Osteoblast (primary cell): ENCODE measurements around the gene NCAM1. TPM values are rescaled to one million over a fixed set of nuclear protein-coding genes. Genes with fewer than 3 reads are reported as not detected.

Experiments
- DNase-seq: peaks from one replicate; pipeline ENCODE4 v3.0.0; 2011; ENCODE audit warnings: low spot score, mixed read lengths; ENCODE audit not compliant: insufficient read length; ENCODE audit errors: missing footprints
- H2AFZ ChIP-seq: 2 replicates; pipeline ENCODE4 v1.6.0; 2011; ENCODE audit warnings: mild to moderate bottlenecking, low read length
- H3K27ac ChIP-seq: 2 replicates; pipeline ENCODE4 v1.5.1; 2011; ENCODE audit warnings: mild to moderate bottlenecking, low read depth, low read length, moderate library complexity
- H3K27me3 ChIP-seq: 2 replicates; pipeline ENCODE4 v1.6.0; 2012; ENCODE audit warnings: mild to moderate bottlenecking, control low read depth, inconsistent platforms, low read length, moderate library complexity; ENCODE audit not compliant: insufficient read depth
- H3K36me3 ChIP-seq: 2 replicates; pipeline ENCODE4 v1.5.1; 2011; ENCODE audit warnings: mild to moderate bottlenecking, low read length, control low read depth, moderate library complexity; ENCODE audit not compliant: insufficient read depth
- H3K4me1 ChIP-seq: 2 replicates; pipeline ENCODE4 v1.5.1; 2011; ENCODE audit warnings: mild to moderate bottlenecking, low read length, control low read depth, moderate library complexity; ENCODE audit not compliant: insufficient read depth
- H3K4me2 ChIP-seq: 2 replicates; pipeline ENCODE4 v1.6.0; 2011; ENCODE audit warnings: mild to moderate bottlenecking, low read length; ENCODE audit not compliant: insufficient read depth
- H3K4me3 ChIP-seq: fragments of 200-600 bp; sonication (generic); 3 replicates; pipeline ENCODE4 v1.5.1; 2012; ENCODE audit warnings: mild to moderate bottlenecking, low read length, inconsistent platforms; ENCODE audit not compliant: insufficient read depth
- H3K79me2 ChIP-seq: 2 replicates; pipeline ENCODE4 v1.6.0; 2012; ENCODE audit warnings: mild to moderate bottlenecking, low read length, control low read depth, inconsistent platforms; ENCODE audit not compliant: insufficient read depth
- H3K9me3 ChIP-seq: 2 replicates; pipeline ENCODE4 v1.5.1; 2011; ENCODE audit warnings: low read depth, low read length, control low read depth
- H4K20me1 ChIP-seq: 2 replicates; pipeline ENCODE4 v1.6.0; 2012; ENCODE audit warnings: mild to moderate bottlenecking, low read length, control low read depth; ENCODE audit not compliant: insufficient read depth
- CTCF ChIP-seq: IDR thresholded peaks from 2 replicates; pipeline ENCODE4 v1.5.1; 2011; ENCODE audit warnings: mild to moderate bottlenecking, low read depth, low read length, moderate library complexity; ENCODE audit errors: extremely low read depth
- total RNA-seq: library from RNA; depleted of rRNA; stranded (reverse); fragments of >200 nt; gene quantifications from 2 replicates; pipeline ENCODE4 v1.2.3, GENCODE V29; 2012

Gene NCAM1
- total RNA-seq, 1 donor, result 2.2 TPM

- Histone ChIP-seq H3K27ac (no peak overlapping the region), H3K4me2 (no peak overlapping the region), H3K36me3 (no peaks in the 10 kb centered on the region)
Measured at GRCh38 chr11:113288286-113288863, 327.2 kb downstream of the NCAM1 start.

GRCh38 chr11:113289431-113290187 is 328.4 kb downstream of the NCAM1 start:
- no peak overlapping the region for H3K27ac ChIP-seq
- H3K79me2 ChIP-seq, result no peaks in the 10 kb centered on the region
- no peak overlapping the region for H2AFZ ChIP-seq
- peak; percentile 91 for TF ChIP-seq CTCF
- no peaks in the 10 kb centered on the region for H3K4me1 ChIP-seq
- no peak overlapping the region for H3K4me2 ChIP-seq
- H3K27me3 ChIP-seq, result peaks cover 30% of the 10 kb centered on the region
- no peaks in the 10 kb centered on the region for H4K20me1 ChIP-seq
- DNase-seq, result peak; percentile 90
- no peaks in the 10 kb centered on the region for H3K9me3 ChIP-seq
- no peaks in the 10 kb centered on the region for H3K36me3 ChIP-seq
- H3K4me3 ChIP-seq, result no peak overlapping the region

More at GRCh38 chr11:113288286-113288863, 327.2 kb downstream of the NCAM1 start:
- DNase-seq, result no peak
- Histone ChIP-seq H3K79me2 (no peaks in the 10 kb centered on the region), H2AFZ (no peak overlapping the region), H3K4me3 (no peak overlapping the region), H3K27me3 (peaks cover 26% of the 10 kb centered on the region), H3K9me3 (no peaks in the 10 kb centered on the region), H4K20me1 (no peaks in the 10 kb centered on the region), H3K4me1 (no peaks in the 10 kb centered on the region)
- no peak for TF ChIP-seq CTCF

GRCh38 chr11:113293936-113294335 is 332.7 kb downstream of the NCAM1 start:
- DNase-seq, result no peak
- H2AFZ ChIP-seq, result no peak overlapping the region
- no peak for TF ChIP-seq CTCF

GRCh38 chr11:113295993-113296392 is 334.8 kb downstream of the NCAM1 start:
- H3K27ac ChIP-seq, result no peak overlapping the region
- H3K36me3 ChIP-seq, result no peaks in the 10 kb centered on the region
- H3K27me3 ChIP-seq, result peaks cover 30% of the 10 kb centered on the region
- no peak overlapping the region for H2AFZ ChIP-seq
- TF ChIP-seq CTCF, result no peak
- H3K4me3 ChIP-seq, result no peak overlapping the region
- H3K9me3 ChIP-seq, result no peaks in the 10 kb centered on the region
- no peak overlapping the region for H3K4me2 ChIP-seq
- no peak for DNase-seq
- no peaks in the 10 kb centered on the region for H3K4me1 ChIP-seq
- no peaks in the 10 kb centered on the region for H3K79me2 ChIP-seq
- no peaks in the 10 kb centered on the region for H4K20me1 ChIP-seq

More at GRCh38 chr11:113293936-113294335, 332.7 kb downstream of the NCAM1 start:
- no peaks in the 10 kb centered on the region for H3K36me3 ChIP-seq
- no peak overlapping the region for H3K4me3 ChIP-seq
- H3K4me2 ChIP-seq, result no peak overlapping the region
- H4K20me1 ChIP-seq, result no peaks in the 10 kb centered on the region
- H3K79me2 ChIP-seq, result no peaks in the 10 kb centered on the region
- no peaks in the 10 kb centered on the region for H3K9me3 ChIP-seq
- no peak overlapping the region for H3K27ac ChIP-seq
- no peaks in the 10 kb centered on the region for H3K4me1 ChIP-seq
- H3K27me3 ChIP-seq, result peaks cover 22% of the 10 kb centered on the region
